AG10803 (cell line): ENCODE data around the gene GNPTAB.

Source experiments
- DNase-seq: peaks from one replicate; pipeline ENCODE4 v3.0.0; 2010; ENCODE audit warnings: low read depth
- H3K4me3 ChIP-seq: 2 replicates; pipeline ENCODE4 v1.5.1; 2011; ENCODE audit warnings: mild to moderate bottlenecking, low read length, control low read depth
- CTCF ChIP-seq: conservative IDR thresholded peaks from 2 replicates; pipeline ENCODE4 v1.5.1; 2011; ENCODE audit warnings: mild to moderate bottlenecking, low read length, control low read depth, inconsistent platforms

Gene GNPTAB

GRCh38 chr12:101845137-101845711 lies 14.5 kb upstream of the GNPTAB start:
- no peak for TF ChIP-seq CTCF
- DNase-seq = no peak
- no peak overlapping the region for H3K4me3 ChIP-seq

GRCh38 chr12:101841069-101841468 lies 10.3 kb upstream of the GNPTAB start:
- no peak for DNase-seq
- H3K4me3 ChIP-seq = no peak overlapping the region
- TF ChIP-seq CTCF = no peak

- no peak overlapping the region for H3K4me3 ChIP-seq
- peak; percentile 92 for TF ChIP-seq CTCF
- DNase-seq = peak; percentile 66
Observed at GRCh38 chr12:101839324-101840283, 8.8 kb upstream of the GNPTAB start.

- H3K4me3 ChIP-seq = no peak overlapping the region
- no peak for TF ChIP-seq CTCF
- no peak for DNase-seq
Observed at GRCh38 chr12:101838628-101839323, 8.0 kb upstream of the GNPTAB start.

- H3K4me3 ChIP-seq = no peak overlapping the region
- TF ChIP-seq CTCF = no peak
- no peak for DNase-seq
Observed at GRCh38 chr12:101832030-101832429, 1.3 kb upstream of the GNPTAB start.

- H3K4me3 ChIP-seq = peak overlapping the region; percentile 97
- no peak for DNase-seq
- no peak for TF ChIP-seq CTCF
Observed at GRCh38 chr12:101829639-101830366, 956 bp downstream of the GNPTAB start.
